SIG-M5 treated with dmso at 0.1 percent for 504 hours (cell line): ENCODE measurements around the gene TPSD1.
"Not testable (repeated sequence)": the region's sequence is repeated elsewhere in the genome, so short reads cannot be mapped to it uniquely, and the experiment has no call there.

Source experiments
- DNase-seq: peaks from one replicate; lab custom pipeline; 2025; ENCODE audit not compliant: unreplicated experiment; lab: John Stamatoyannopoulos, UW

Gene TPSD1

DNA sequence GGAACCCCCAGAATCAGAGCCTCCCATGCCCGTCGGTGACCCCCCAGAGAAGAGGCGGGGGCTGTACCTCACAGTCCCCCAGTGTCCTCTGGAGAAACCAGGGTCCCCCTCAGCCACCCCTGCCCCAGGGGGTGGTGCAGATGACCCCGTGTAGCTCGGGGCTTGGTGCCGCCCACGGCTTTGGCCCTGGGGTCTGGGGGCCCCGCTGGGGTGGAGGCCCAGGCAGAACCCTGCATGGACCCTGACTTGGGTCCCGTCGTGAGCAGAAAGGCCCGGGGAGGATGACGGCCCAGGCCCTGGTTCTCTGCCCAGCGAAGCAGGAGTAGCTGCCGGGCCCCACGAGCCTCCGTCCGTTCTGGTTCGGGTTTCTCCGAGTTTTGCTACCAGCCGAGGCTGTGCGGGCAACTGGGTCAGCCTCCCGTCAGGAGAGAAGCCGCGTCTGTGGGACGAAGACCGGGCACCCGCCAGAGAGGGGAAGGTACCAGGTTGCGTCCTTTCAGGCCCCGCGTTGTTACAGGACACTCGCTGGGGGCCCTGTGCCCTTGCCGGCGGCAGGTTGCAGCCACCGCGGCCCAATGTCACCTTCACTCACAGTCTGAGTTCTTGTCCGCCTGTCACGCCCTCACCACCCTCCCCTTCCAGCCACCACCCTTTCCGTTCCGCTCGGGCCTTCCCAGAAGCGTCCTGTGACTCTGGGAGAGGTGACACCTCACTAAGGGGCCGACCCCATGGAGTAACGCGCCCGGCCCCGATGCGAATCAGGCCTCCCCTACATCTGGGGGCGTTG, 34.8 kb upstream of the TPSD1 start:
- DNase-seq: no peak

DNA sequence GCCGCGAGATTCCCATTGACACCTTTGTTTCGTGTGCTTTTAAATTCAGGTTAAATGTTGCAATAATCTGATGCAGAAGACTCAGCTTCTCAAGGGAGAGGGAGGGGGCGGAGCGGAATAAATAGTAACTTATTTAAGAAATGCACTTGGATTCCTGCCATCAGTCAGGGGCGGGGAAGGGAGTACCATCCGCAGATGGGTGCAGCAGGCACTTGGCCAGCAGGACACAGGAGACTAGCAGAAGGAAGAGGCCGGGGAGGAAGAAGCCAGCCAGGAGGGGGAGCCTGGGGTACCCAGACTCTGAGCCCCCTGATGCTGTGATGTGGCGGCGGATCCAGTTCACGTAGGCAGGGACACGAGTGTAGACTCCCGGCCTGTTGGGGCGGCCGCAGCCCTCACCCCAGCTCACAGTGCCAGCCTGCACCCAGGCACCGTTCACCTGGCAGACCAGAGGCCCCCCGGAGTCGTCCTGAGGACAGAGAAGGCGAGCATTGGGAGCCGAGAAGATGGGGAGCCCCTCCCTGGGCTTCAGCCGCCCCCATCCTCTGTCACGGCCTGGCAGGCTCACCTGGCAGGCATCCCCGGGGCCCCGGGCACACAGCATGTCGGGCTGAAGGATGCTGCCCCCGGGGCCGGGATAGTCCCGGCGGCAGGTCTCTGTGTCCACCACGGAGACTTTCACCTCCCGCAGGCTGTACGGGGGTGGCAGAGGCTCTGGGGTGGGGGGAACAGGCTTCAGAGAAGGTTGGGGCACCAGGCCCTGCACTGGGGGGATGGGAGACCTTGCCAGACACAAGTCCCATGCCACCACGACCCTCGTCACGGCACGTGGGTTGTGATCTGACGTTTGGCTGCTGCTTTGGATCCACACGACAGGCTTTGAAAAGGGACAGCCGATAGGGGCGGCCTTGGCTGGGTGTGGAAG, 34.0 kb upstream of the TPSD1 start:
- no peak for DNase-seq

DNA sequence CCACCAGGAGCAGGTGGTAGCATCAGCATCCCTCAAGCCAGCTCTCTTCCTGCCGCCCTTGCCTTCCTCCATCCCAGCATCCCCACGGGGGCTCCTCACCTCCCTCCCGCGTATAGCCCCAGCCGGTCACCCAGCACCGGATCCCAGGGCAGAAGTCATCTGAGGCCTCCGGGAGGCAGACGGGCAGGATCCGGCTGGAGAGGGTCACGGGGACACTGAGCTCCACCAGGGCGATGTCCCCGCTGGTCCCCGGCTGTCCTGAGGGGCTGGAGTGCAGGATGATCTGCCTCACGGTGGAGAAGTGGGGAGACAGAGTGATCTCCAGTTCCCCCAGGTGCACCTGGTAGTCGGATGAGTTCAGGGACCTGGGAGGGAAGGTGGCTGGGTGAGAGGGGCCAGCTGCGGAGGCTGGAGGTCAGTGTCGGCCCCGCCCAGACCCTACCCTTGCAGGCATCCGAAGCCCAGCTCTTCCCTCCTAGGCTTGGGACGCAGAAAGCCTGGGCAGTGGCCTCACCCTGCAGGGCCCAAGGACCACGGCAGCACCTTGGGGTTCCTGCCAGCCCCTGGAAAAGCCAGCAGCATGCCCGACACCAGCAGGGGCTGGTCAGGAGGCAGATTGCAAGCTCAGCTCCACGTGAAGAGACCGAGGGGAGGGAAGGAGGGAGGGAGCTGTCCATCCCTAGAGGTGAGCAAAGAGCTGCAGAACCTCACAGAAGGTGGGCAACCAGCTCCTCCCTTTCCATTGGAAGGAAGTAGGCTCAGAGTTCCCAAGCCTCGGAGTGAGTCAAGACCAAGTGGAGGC, 33.1 kb upstream of the TPSD1 start:
- no peak for DNase-seq

DNA sequence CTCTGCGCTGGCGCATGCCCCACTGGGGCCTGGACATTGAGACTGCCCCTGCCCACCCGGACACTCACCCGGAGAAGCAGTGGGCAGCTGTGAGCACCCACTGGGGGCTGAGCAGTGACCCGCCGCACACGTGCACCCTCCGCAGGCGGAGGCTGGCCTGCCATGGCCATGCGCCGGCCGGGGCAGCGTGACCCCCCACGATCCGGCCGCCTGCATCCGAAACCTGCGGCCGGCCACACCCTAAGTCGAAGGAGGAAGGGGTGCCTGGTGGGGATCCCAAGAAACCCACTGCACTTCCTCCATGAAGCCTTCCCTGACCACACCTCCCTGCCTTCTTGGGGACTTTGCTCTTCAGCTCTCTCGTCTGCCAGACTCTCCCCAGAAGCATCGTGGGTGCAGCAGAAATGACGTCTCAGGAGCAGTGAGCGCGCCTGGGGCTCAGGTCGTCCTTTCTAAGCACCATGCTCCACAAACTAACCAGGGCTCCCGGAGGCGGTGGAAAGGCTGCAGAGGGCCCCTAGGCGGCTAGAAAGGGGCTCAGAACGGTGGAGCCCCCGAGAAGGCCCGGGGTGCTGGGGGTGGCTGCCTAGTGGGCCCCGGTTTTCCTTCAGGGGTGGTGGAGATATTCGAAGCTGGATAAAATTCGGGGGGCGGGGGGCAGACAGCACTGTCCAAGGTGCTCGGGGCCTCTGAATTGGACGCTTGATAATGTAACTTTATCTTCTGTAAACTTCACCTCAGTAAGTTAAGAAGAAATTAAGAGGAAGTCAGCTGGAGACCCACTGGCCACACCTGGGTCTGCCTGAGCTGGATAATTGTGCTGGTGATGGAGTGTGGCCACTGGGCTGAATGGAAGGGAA, 32.3 kb upstream of the TPSD1 start:
- no peak for DNase-seq

DNA sequence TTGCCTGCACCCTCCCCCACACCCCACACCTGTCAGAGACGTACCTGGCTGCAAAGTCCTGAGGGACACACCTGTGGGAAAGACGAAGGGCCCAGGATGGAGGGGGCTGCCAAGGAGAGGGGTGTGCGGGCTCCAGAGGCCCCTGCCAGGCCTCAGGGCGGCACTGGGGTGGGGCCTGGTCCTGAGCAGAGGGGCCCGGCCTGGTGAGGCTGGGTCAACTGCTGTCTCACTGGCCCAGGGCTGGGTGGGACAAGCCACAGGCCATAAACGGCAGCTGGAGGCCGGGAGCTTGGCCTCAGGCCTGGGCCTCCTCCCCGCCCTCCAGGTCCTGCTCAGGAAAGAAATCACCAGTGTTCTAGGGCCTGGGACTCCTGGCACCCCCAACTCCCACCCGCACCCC, 31.3 kb upstream of the TPSD1 start:
- no peak for DNase-seq

DNA sequence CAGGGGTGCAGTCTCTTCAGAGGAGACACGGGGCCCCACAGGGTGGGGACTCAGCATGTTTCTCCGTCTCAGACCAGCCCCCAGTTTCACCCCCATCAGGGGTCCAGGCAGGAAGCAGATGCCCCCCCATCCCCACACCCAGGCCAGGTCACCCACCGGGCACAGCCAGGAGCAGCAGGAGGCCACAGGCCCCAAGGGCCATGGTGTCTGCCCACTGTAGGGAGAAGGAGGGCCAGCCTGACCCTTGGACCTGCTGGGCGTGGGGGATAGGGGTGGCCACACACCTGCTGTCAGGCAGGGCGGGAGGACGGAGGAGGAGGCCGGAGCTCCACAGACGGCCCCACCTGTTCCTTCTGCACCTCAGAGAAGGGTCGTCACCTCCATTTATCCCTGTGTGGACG, 30.8 kb upstream of the TPSD1 start, which contains the start of gene TPSG1:
Gene TPSG1, minus strand, starts transcription at position 218 of the 401 bp plus-strand sequence. Its CDS starts 16 bp downstream, at position 202.
- DNase-seq: no peak

DNA sequence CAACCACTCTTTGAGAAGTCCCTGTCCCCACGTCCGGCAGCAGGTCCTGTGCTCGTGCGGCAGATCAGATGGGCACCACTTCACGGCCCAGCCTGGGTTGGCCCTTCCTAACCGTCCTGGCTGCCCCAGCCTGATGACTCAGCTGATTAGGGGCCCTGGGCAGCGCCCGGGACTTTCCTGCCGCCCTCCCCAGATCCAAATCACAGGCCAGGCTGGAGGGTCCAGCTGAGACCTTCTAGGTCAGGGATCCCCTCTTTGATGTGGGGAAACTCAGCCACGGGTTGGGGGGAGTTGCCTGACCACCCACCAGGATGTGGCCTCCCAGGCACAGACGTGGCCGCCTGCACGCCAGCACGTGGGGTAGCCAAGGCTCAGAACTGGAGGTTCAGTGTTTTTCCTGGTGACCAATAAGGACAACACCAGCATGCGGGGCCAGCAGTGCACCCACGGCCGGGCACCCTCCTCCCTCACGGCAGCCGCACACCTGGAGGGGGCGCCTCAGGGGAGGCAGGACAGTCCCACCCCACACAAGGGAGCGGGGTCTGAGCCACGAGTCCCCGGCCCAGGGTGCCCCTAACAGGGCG, 30.0 kb upstream of the TPSD1 start:
- not testable (repeated sequence) for DNase-seq

DNA sequence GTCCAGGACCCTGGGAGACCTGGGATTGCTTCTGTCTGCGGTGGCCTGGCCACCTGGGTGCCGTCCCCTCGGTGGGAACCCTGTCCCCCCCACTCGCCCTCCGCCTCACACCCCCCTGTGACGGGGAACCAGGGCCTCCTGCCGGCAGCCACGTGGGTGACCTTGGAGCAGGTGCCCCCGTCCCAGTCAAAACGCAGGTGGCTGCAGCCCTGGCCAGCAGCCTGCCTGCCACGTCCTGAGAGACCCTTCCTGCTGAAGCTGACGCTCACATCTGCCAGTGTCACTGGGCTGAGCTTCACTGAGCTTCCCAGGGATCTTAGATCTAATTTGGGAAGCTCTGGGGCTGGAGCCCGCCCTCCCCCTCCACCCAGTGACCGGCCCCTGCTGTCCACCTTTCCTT, 29.2 kb upstream of the TPSD1 start:
- DNase-seq: not testable (repeated sequence)

DNA sequence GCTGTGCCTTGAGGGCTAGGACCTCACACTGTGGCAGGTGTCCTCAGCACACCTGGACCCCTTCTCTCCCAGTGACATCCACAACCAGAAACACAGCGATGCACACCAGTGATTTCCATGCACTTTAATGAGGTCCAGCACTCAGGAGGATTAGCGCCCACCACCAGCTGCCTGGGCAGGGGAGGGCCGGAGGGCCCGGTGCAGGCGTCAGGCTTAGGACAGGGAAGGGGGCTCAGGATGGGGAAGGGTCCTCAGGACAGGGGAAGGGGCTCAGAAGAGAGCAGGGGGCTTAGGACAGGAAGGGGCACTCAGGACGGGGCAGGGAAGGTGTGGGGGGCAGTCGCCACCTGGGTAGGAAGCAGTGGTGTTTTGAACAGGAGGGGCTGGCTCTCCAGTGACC, 27.6 kb upstream of the TPSD1 start:
- DNase-seq: not testable (repeated sequence)

DNA sequence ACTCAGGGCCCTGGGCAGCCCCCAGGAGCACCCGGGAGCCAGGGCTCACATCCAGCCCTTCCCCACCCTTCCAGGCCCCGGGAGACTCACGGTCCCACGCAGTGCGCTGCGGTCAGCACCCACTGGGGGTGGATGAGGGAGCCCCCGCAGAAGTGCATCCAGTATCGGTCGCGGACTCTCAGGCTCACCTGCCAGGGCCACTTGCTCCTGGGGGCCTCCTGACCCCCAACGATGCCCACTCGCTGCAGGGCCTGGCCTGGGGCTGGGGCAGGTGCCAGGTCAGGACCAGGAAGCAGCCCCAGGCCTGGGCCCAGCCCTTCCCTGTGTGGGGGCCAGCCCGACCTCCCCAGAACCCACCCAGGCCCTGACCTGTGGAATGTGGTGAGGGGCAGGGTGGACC, 26.4 kb upstream of the TPSD1 start:
- DNase-seq: not testable (repeated sequence)

DNA sequence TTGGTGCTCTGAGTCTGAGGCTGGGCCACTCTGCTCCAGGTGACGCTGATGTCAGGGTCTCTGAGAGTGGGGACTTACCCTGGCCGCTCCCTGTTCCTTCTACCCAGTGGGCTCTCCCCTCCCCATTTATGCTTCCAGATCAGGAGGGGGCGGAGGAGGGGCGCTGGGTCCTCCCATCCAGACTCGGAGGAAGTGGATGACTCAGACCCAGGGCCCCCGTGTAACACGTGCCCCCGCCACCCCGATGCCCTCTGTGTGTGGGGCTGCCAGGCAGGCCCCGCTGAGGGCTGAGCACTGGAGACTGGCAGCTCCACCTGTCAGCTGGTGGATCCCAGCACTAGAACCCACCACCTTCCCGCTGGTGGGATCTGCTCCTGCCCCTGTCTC, 25.8 kb upstream of the TPSD1 start, which contains the start of gene TPSB2:
Gene TPSB2, minus strand, starts transcription at position 101 of the 387 bp plus-strand sequence. CDS start 233 bp downstream, outside the sequence.
- not testable (repeated sequence) for DNase-seq

DNA sequence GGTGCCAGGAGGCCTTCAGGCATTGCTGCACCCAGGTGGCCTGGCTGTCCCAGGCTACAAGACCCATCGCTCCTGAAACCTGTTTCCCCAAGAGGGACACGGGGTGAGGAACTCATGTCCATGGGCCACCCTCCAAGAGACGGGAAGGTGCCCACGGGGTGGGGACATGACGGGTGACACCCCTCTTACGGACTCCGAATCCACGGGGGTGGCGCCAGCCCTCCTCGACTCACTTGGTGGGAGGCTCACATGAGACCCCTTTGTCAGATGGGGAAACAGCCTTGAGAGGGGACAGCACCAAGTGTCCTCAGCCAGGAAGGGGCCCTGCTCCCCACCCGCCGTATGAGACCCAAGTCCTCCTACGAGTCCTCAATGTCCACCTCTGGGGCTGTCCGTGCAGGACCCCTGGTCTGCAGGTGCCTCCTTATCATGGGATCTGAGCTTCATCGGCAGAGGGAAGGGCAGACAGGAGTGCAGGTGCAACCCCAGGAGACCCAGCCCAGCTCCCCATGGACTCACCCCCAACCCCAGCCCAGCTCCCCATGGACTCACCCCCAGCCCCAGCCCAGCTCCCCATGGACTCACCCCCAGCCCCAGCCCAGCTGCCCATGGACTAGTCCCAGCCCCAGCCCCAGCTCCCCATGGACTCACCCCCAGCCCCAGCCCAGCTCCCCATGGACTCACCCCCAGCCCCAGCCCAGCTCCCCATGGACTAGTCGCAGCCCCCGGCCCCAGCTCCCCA, 25.2 kb upstream of the TPSD1 start:
- DNase-seq: not testable (repeated sequence)

DNA sequence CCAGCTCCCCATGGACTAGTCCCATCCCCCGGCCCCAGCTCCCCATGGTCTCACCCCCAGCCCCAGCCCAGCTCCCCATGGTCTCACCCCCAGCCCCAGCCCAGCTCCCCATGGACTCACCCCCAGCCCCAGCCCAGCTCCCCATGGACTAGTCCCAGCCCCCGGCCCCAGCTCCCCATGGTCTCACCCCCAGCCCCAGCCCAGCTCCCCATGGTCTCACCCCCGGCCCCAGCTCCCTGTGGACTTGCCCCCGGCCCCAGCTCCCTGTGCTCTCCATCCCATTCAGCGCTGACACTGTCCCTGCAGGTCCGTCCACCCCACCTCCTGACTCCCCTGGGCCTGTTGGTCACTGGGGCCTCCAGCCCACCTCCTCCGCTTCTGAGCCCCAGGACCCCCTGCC, 24.6 kb upstream of the TPSD1 start:
- not testable (repeated sequence) for DNase-seq

DNA sequence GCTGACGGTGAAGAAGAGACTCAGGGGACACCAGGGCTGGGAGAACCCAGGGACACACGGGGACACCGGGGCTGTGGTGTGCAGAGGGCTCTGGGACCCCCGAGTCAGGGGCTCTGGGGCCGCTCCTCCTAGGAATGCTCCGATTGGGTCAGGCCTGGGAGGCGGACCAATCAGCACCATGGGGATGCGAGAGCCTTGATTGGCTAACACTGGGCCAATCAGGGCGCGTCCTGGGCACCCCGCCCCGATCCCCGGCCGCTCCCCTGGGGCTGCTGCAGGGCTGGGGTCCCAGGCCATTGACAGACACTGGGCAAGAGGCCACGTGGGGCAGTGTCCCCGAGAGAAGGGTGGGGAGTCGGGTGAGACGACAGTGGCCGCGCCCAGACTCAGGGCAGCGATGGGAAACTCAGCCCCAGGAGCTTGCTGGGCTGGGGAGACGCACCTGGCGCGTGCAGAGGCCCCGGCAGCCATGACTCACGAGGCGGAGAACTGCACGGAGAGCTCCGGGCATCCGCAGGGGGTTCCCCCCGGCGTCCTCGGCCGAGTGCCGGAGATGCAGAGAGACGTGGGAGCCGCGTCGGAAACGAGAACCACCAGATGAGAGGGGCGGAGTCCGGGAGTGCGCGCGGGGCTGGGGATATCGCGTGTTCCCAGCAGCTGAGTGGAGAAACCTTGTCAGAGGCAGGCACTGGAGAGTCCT, 23.7 kb upstream of the TPSD1 start:
- not testable (repeated sequence) for DNase-seq

DNA sequence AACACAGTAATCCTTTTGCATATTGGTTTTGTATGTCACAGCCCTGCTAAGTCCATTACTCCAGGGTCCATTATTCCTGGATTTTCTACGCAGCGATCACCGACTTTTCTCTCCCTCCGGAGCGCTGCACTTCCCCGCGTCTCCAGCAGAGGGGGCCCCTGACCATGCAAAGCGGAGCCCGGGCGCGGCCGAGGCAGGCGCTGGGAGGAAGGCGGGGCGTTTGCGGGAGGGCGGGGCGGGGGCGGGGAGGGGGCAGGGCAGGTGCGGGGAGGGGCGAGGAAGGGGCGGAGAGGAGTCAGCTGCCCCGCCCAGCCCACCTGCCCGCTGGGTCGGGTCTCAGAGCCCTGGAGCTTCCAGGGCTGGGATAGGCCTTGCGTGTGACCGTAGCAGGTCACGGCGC, 19.2 kb upstream of the TPSD1 start:
- not testable (repeated sequence) for DNase-seq

DNA sequence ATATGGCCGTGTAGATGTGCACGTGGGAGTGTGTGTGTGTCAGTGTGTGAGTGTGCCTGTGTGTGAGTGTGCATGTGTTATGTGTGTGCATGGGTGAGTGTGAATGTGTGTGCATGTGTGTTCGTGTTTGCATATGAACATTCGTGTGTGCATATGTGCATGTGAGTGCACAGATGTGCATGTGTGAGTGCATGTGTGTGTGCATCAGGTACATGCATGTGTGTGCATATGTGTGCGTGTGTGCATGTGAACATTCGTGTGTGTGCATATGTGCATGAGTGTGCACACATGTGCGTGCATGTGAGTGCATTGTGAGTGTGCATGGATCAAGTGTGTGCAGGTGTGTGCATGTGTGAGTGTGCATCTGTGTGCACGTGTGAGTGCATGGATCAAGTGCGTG, 17.9 kb upstream of the TPSD1 start:
- no peak for DNase-seq

DNA sequence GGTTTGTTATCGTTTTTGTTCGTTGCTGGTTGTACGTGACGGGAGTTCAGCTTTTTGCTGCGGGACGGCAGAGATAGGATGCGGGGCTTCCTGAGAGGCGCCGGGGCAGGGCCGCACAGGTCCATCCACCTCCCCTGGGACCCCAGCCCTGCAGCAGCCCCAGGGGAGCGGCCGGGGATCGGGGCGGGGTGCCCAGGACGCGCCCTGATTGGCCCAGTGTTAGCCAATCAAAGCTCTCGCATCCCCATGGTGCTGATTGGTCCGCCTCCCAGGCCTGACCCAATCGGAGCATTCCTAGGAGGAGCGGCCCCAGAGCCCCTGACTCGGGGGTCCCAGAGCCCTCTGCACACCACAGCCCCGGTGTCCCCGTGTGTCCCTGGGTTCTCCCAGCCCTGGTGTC, 17.0 kb upstream of the TPSD1 start:
- not testable (repeated sequence) for DNase-seq

DNA sequence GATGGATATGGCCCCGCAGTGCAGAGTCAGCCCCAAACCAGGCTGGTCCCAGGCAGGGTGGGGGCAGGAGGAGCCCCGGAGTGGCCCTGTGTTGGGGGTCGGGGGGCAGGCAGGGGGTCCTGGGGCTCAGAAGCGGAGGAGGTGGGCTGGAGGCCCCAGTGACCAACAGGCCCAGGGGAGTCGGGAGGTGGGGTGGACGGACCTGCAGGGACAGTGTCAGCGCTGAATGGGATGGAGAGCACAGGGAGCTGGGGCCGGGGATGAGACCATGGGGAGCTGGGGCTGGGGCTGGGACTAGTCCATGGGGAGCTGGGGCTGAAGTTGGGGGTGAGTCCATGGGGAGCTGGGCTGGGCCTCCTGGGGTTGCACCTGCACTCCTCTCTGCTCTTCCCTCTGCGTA, 16.3 kb upstream of the TPSD1 start:
- DNase-seq: not testable (repeated sequence)
